ENCODE results near the gene CCDC187. TPM values are rescaled to one million over a fixed set of nuclear protein-coding genes. Genes with fewer than 3 reads are reported as not detected.

The CCDC187 gene
- total RNA-seq, 5 donors from 2014 or later (not counting 1 experiment from before 2014, with no cell fraction given): 0.07 to 0.20 (median 0.09) TPM; not detected in 1

DNA sequence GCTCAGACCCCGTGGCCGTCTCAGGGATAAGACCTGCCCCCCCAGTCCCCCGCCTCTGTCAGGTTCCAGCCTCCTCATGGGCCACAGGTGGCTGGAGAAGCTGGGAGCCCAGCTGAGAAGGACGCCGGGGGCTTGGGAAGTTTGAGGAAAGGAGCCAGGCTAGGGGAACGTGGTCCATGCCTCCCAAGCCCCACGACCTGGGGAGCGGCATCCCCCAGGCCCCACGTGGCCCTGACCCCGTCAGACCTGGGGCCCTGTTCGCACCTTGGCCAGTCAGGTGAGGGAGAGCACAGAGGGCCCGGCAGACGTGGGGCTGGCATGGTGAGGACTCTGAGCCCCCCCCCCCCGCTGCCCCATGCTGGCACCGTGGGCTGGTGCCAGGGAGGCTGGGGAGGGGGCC is 27.1 kb upstream of the CCDC187 start:
- no peak overlapping the region for H3K27ac Mint-ChIP-seq
- Histone ChIP-seq H3K9me3 (no peaks in the 10 kb centered on the region), H3K4me1 (ENCODE audit: control insufficient read depth in 1 of 2, extremely low read depth in 1 of 2, insufficient read depth in 2 of 2, low read length in 2 of 2) (peaks cover 0 to 28% of the 10 kb centered on the region in 2 experiments), H3K27me3 (replicated peaks in 1 of 2; ENCODE audit: control insufficient read depth in 2 of 2, extremely low read depth in 1 of 2, insufficient read depth in 2 of 2, low read length in 1 of 2) (peaks cover 0 to 17% of the 10 kb centered on the region in 2 experiments), H3K36me3 (ENCODE audit: control insufficient read depth in 2 of 2, extremely low read depth in 1 of 2, insufficient read depth in 1 of 2, low read length in 1 of 2) (no peaks in the 10 kb centered on the region), H3K27ac (ENCODE audit: low read length) (no peak overlapping the region), H3K4me3 (ENCODE audit: control insufficient read depth in 1 of 2, extremely low read depth in 1 of 2, low read length in 1 of 2) (no peak overlapping the region)
- CTCF ChIA-PET: no interaction called here
- POLR2A ChIA-PET: no interaction called here
- H3K36me3 Mint-ChIP-seq: no peaks in the 10 kb centered on the region
- no peak overlapping the region for H3K4me3 Mint-ChIP-seq
- ATAC-seq (replicated peaks in 1 of 4): no peak
- 86% methylated on average over 11 of the region's 15 CpGs for WGBS (ENCODE audit: insufficient coverage)
- H3K4me1 Mint-ChIP-seq: peaks cover 4 to 6% (median 4%) of the 10 kb centered on the region in 3 donors
- H3K9me3 Mint-ChIP-seq: no peaks in the 10 kb centered on the region
- no peak for DNase-seq
- peaks cover 0 to 3% of the 10 kb centered on the region in 2 donors for H3K27me3 Mint-ChIP-seq

DNA sequence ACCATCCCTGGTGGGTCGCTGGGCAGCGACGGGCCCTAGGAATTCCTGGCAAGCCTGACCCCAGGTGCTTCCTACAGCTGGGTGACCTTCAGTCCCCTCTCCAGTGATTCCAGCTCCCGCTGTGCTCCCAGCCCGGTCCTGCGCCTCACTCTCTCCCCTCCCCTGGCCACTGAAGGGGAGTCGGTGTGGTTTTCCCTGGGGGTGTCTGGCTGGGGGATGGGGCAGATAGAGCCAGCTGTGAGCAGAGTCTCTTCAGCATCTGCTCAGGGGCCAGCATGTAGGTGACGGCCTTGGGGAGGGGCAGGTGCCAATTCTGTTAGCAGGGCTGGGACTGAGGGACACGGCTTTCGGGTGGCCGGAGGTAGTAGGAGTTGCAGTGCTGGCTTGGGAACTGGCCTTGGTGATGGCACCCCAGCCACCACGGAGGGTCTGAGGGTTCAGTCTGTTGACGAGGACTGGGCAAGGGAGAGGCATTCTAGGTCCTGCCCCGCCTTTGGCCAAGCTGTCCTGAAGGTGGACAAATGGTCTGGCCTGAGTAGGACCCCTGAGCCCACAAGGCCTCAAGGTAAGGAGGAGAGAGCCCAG is 26.6 kb upstream of the CCDC187 start:
- H3K27me3 ChIP-seq (replicated peaks in 1 of 2; ENCODE audit: control insufficient read depth in 2 of 2, extremely low read depth in 1 of 2, insufficient read depth in 2 of 2, low read length in 1 of 2): peaks cover 0 to 22% of the 10 kb centered on the region in 2 experiments
- no peaks in the 10 kb centered on the region for H3K36me3 Mint-ChIP-seq
- no peaks in the 10 kb centered on the region for H3K9me3 ChIP-seq
- no peak for DNase-seq
- peaks cover 0 to 3% of the 10 kb centered on the region in 2 donors for H3K27me3 Mint-ChIP-seq
- peaks cover 0 to 30% of the 10 kb centered on the region in 2 experiments for H3K4me1 ChIP-seq (ENCODE audit: control insufficient read depth in 1 of 2, extremely low read depth in 1 of 2, insufficient read depth in 2 of 2, low read length in 2 of 2)
- H3K4me1 Mint-ChIP-seq: peaks cover 4 to 6% (median 4%) of the 10 kb centered on the region in 3 donors
- no peak overlapping the region for H3K4me3 Mint-ChIP-seq
- CTCF ChIA-PET: no interaction called here
- POLR2A ChIA-PET: no interaction called here
- WGBS (ENCODE audit: insufficient coverage): 80% methylated on average over 10 of the region's 14 CpGs
- H3K36me3 ChIP-seq (ENCODE audit: control insufficient read depth in 2 of 2, extremely low read depth in 1 of 2, insufficient read depth in 1 of 2, low read length in 1 of 2): no peaks in the 10 kb centered on the region
- no peak overlapping the region for H3K4me3 ChIP-seq (ENCODE audit: control insufficient read depth in 1 of 2, extremely low read depth in 1 of 2, low read length in 1 of 2)
- H3K27ac Mint-ChIP-seq: no peak overlapping the region
- no peak overlapping the region for H3K27ac ChIP-seq (ENCODE audit: low read length)
- no peak for ATAC-seq (replicated peaks in 1 of 4)
- no peaks in the 10 kb centered on the region for H3K9me3 Mint-ChIP-seq

DNA sequence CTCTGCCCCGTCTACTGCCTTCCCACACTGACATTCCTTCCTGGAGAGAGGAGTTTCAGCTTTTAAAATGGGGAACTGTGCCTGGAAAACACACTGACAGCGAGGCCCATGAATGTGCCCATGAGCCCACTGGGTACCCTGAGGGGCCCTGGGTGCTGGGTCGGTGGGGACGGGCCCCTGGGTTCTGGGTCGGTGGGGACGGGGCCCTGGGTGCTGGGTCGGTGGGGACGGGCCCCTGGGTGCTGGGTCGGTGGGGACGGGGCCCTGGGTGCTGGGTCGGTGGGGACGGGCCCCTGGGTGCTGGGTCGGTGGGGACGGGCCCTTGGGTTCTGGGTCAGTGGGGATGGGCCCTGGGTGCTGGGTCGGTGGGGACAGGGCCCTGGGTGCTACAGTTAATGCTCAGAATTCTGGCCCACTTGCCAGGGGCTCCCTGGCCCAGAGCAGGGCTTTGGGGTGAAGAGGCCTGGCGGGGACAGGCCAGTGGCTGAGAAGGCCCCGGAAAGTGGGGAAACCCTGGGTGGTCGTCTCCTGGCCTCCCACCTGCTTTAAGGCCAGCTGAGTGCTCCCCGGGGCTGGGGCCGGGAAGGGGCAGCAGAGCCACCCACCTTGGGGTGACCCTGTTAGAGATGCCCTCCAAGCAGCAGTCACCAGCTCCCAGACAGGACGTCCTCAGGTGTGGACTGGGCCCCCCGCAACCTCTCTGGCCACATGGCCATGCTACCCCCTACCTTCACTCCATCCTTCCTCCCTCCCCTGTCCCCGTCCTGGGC is 25.9 kb upstream of the CCDC187 start:
- Mint-ChIP-seq H3K9me3 (no peaks in the 10 kb centered on the region), H3K36me3 (no peaks in the 10 kb centered on the region), H3K27me3 (peaks cover 0 to 3% of the 10 kb centered on the region in 2 donors), H3K27ac (no peak overlapping the region), H3K4me1 (peaks cover 4 to 6% (median 4%) of the 10 kb centered on the region in 3 donors), H3K4me3 (no peak overlapping the region)
- no peak for DNase-seq
- no peaks in the 10 kb centered on the region for H3K9me3 ChIP-seq
- H3K4me1 ChIP-seq (ENCODE audit: control insufficient read depth in 1 of 2, extremely low read depth in 1 of 2, insufficient read depth in 2 of 2, low read length in 2 of 2): peaks cover 0 to 30% of the 10 kb centered on the region in 2 experiments
- H3K27me3 ChIP-seq (replicated peaks in 1 of 2; ENCODE audit: control insufficient read depth in 2 of 2, extremely low read depth in 1 of 2, insufficient read depth in 2 of 2, low read length in 1 of 2): peaks cover 0 to 28% of the 10 kb centered on the region in 2 experiments
- WGBS (ENCODE audit: insufficient coverage): 87% methylated on average over 22 of the region's 23 CpGs
- H3K36me3 ChIP-seq (ENCODE audit: control insufficient read depth in 2 of 2, extremely low read depth in 1 of 2, insufficient read depth in 1 of 2, low read length in 1 of 2): no peaks in the 10 kb centered on the region
- no peak for ATAC-seq (replicated peaks in 1 of 4)
- no peak overlapping the region for H3K27ac ChIP-seq (ENCODE audit: low read length)
- ChIA-PET POLR2A (no interaction called here), CTCF (no interaction called here)
- no peak overlapping the region for H3K4me3 ChIP-seq (ENCODE audit: control insufficient read depth in 1 of 2, extremely low read depth in 1 of 2, low read length in 1 of 2)

DNA sequence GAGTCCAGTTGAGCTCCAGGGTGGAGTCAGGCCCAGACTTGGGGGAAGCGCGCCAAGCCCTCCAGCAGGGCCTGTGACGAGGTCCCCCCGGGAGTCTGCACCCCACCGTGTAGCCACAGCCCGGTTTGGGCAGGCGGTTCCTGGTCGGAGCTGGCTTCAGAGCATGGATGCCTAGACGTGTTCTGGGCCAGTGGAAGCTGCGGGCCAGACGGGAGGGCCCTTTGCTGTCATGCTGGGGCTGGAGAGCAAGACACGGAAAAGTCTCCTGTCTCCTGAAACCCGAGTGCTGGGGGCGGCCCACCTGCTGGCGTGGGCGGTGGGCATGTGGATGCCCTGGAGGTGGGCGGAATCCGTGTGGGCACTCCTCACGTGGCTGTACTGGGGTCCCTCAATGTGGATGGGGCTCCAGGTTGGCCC is 25.3 kb upstream of the CCDC187 start:
- Histone ChIP-seq H3K4me1 (ENCODE audit: control insufficient read depth in 1 of 2, extremely low read depth in 1 of 2, insufficient read depth in 2 of 2, low read length in 2 of 2) (peaks cover 0 to 30% of the 10 kb centered on the region in 2 experiments), H3K4me3 (ENCODE audit: control insufficient read depth in 1 of 2, extremely low read depth in 1 of 2, low read length in 1 of 2) (no peak overlapping the region), H3K27ac (ENCODE audit: low read length) (no peak overlapping the region), H3K9me3 (no peaks in the 10 kb centered on the region), H3K27me3 (replicated peaks in 1 of 2; ENCODE audit: control insufficient read depth in 2 of 2, extremely low read depth in 1 of 2, insufficient read depth in 2 of 2, low read length in 1 of 2) (peaks cover 0 to 32% of the 10 kb centered on the region in 2 experiments), H3K36me3 (ENCODE audit: control insufficient read depth in 2 of 2, extremely low read depth in 1 of 2, insufficient read depth in 1 of 2, low read length in 1 of 2) (no peaks in the 10 kb centered on the region)
- whole genome bisulfite sequencing (ENCODE audit: insufficient coverage): 85% methylated on average over 14 of the region's 19 CpGs
- no peaks in the 10 kb centered on the region for H3K36me3 Mint-ChIP-seq
- no peak overlapping the region for H3K27ac Mint-ChIP-seq
- H3K4me3 Mint-ChIP-seq: peak overlapping the region in 1 of 3 donors; percentile 59
- peaks cover 0 to 3% of the 10 kb centered on the region in 2 donors for H3K27me3 Mint-ChIP-seq
- ATAC-seq (replicated peaks in 1 of 4) (no peak), DNase-seq (no peak)
- ChIA-PET CTCF (no interaction called here), POLR2A (no interaction called here)
- peaks cover 4 to 6% (median 4%) of the 10 kb centered on the region in 3 donors for H3K4me1 Mint-ChIP-seq
- no peaks in the 10 kb centered on the region for H3K9me3 Mint-ChIP-seq

DNA sequence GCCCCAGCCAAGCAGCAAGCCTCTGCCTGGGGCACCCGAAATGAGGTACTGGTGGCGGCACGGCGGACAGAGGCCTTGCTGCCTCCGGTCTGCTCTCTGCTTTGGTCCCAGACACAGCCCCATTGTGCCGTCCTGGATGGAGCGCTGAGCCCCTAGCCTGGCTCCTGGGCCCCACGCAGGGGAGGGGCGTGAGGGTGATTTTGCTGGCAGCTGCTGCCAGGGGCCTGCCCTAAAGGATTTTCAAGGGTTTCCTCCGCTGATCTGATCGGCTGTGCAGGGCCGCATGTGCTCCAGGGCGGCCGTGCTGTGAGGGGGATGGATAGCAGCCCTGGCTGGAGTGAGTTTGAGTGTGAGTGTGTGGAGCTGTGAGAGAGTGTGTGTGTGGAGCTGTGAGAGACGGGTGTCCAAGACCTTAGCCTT is 24.7 kb upstream of the CCDC187 start:
- Mint-ChIP-seq H3K4me3 (peak overlapping the region; percentile 41 to 69 (median 59)), H3K9me3 (no peaks in the 10 kb centered on the region), H3K4me1 (peaks cover 4 to 6% (median 4%) of the 10 kb centered on the region in 3 donors), H3K36me3 (no peaks in the 10 kb centered on the region), H3K27ac (no peak overlapping the region), H3K27me3 (peaks cover 0 to 3% of the 10 kb centered on the region in 2 donors)
- H3K4me1 ChIP-seq (ENCODE audit: control insufficient read depth in 1 of 2, extremely low read depth in 1 of 2, insufficient read depth in 2 of 2, low read length in 2 of 2): peaks cover 0 to 30% of the 10 kb centered on the region in 2 experiments
- ATAC-seq (replicated peaks in 1 of 4) (no peak), DNase-seq (no peak)
- WGBS (ENCODE audit: insufficient coverage): 73% methylated on average over 15 of the region's 15 CpGs
- CTCF ChIA-PET: no interaction called here
- POLR2A ChIA-PET: no interaction called here
- H3K9me3 ChIP-seq: no peaks in the 10 kb centered on the region
- H3K36me3 ChIP-seq (ENCODE audit: control insufficient read depth in 2 of 2, extremely low read depth in 1 of 2, insufficient read depth in 1 of 2, low read length in 1 of 2): no peaks in the 10 kb centered on the region
- H3K27me3 ChIP-seq (replicated peaks in 1 of 2; ENCODE audit: control insufficient read depth in 2 of 2, extremely low read depth in 1 of 2, insufficient read depth in 2 of 2, low read length in 1 of 2): peaks cover 0 to 33% of the 10 kb centered on the region in 2 experiments
- H3K4me3 ChIP-seq (ENCODE audit: control insufficient read depth in 1 of 2, extremely low read depth in 1 of 2, low read length in 1 of 2): no peak overlapping the region
- H3K27ac ChIP-seq (ENCODE audit: low read length): no peak overlapping the region

DNA sequence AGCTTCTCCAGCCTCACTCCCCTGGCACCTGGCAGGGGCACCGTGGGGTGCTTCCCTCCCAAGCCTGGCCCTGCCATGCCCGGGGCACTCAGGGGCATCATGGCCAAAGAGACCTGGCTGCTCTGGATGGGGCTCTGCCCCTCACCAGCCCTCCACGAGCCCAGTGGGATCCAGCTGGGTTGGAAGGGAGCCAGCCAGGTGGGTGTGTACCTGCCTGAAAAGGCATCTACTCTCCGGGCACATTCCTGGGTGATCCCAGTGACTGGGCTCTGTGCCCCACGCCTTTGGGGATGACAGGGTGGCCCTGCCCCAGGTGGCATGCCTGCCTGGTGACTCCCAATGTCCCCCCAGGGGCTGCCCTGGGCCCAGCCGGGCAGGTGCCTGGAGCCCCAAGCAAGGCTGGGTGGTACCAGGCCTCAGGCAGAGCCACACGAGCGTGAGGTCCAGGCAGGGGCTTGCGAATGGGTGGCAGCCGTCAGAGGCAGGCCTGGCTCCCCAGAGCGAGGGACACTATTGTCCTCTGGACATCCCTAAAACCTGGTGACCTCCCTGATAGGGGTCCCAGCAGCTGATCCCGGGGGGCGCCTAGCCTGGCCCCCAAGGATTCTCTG is 24.2 kb upstream of the CCDC187 start:
- no peaks in the 10 kb centered on the region for H3K36me3 Mint-ChIP-seq

More for the DNA sequence above, 24.2 kb upstream of the CCDC187 start:
- peaks cover 0 to 3% of the 10 kb centered on the region in 2 donors for H3K27me3 Mint-ChIP-seq
- Histone ChIP-seq H3K36me3 (ENCODE audit: control insufficient read depth in 2 of 2, extremely low read depth in 1 of 2, insufficient read depth in 1 of 2, low read length in 1 of 2) (no peaks in the 10 kb centered on the region), H3K4me3 (ENCODE audit: control insufficient read depth in 1 of 2, extremely low read depth in 1 of 2, low read length in 1 of 2) (peak overlapping the region; percentile 32 to 39), H3K27me3 (replicated peaks in 1 of 2; ENCODE audit: control insufficient read depth in 2 of 2, extremely low read depth in 1 of 2, insufficient read depth in 2 of 2, low read length in 1 of 2) (peaks cover 0 to 33% of the 10 kb centered on the region in 2 experiments), H3K4me1 (ENCODE audit: control insufficient read depth in 1 of 2, extremely low read depth in 1 of 2, insufficient read depth in 2 of 2, low read length in 2 of 2) (peaks cover 0 to 35% of the 10 kb centered on the region in 2 experiments), H3K27ac (ENCODE audit: low read length) (no peak overlapping the region), H3K9me3 (no peaks in the 10 kb centered on the region)
- H3K27ac Mint-ChIP-seq: no peak overlapping the region
- POLR2A ChIA-PET: interaction anchor here in 1 of 2 donors (0.6 kb wide), 1 partner anchor 1226 kb away, joined by 3 read pairs; no protein-coding TSS in a partner anchor
- H3K4me3 Mint-ChIP-seq: peak overlapping the region; percentile 36 to 59 (median 37)
- peaks cover 4 to 6% (median 4%) of the 10 kb centered on the region in 3 donors for H3K4me1 Mint-ChIP-seq
- DNase-seq (no peak), ATAC-seq (replicated peaks in 1 of 4) (peak in 2 of 4 experiments; percentile 4 to 9)
- WGBS (ENCODE audit: insufficient coverage): 52% methylated on average over 10 of the region's 13 CpGs
- no peaks in the 10 kb centered on the region for H3K9me3 Mint-ChIP-seq
- CTCF ChIA-PET: no interaction called here

Measured in T-cell (primary cell).